Activated CD8-positive, alpha-beta memory T cell treated with anti-CD3 and anti-CD28 coated beads, Interleukin-2, amount 10 ng/mL, durations not matched to agents 7 days and 5 days (primary cell): ENCODE data around the gene HOXD1. TPM values are rescaled to one million over a fixed set of nuclear protein-coding genes. Genes with fewer than 3 reads are reported as not detected.

Source experiments
- ATAC-seq: fragments of 150-1000 bp; cut with Tn5 transposase; one replicate; pipeline ENCODE4 v1.10.0; 2021; ENCODE audit warnings: moderate library complexity
- CTCF ChIA-PET: fragments of 350-600 bp; sonication (Branson Sonifier 250); formaldehyde crosslinking; loops from one replicate; lab custom pipeline; 2021; ENCODE audit warnings: antibody characterized with exemption; lab: Charles Lee
- DNase-seq: peaks from one replicate; pipeline ENCODE4 v3.0.0-alpha.2; 2020
- H3K27ac Mint-ChIP-seq: one replicate; pipeline ENCODE4 v1.8.0; 2021; ENCODE audit warnings: mild to moderate bottlenecking, mixed read lengths
- H3K27me3 Mint-ChIP-seq: one replicate; pipeline ENCODE4 v1.8.0; 2021; ENCODE audit warnings: mixed read lengths
- H3K36me3 Mint-ChIP-seq: one replicate; pipeline ENCODE4 v1.8.0; 2021; ENCODE audit warnings: mild to moderate bottlenecking, mixed read lengths
- H3K4me1 Mint-ChIP-seq: one replicate; pipeline ENCODE4 v1.8.0; 2021; ENCODE audit warnings: mixed read lengths
- H3K4me3 Mint-ChIP-seq: one replicate; pipeline ENCODE4 v1.8.0; 2021; ENCODE audit warnings: mild to moderate bottlenecking, moderate library complexity, mixed read lengths
- H3K9me3 Mint-ChIP-seq: one replicate; pipeline ENCODE4 v1.8.0; 2022; ENCODE audit warnings: low read depth, mixed read lengths
- total RNA-seq, 2 experiments: library from RNA; stranded (reverse); gene quantifications; one replicate each; pipeline ENCODE4 v1.2.3, GENCODE V29; 2021

HOXD1 gene
- total RNA-seq, 2 experiments from 2014 or later, result not detected

DNA sequence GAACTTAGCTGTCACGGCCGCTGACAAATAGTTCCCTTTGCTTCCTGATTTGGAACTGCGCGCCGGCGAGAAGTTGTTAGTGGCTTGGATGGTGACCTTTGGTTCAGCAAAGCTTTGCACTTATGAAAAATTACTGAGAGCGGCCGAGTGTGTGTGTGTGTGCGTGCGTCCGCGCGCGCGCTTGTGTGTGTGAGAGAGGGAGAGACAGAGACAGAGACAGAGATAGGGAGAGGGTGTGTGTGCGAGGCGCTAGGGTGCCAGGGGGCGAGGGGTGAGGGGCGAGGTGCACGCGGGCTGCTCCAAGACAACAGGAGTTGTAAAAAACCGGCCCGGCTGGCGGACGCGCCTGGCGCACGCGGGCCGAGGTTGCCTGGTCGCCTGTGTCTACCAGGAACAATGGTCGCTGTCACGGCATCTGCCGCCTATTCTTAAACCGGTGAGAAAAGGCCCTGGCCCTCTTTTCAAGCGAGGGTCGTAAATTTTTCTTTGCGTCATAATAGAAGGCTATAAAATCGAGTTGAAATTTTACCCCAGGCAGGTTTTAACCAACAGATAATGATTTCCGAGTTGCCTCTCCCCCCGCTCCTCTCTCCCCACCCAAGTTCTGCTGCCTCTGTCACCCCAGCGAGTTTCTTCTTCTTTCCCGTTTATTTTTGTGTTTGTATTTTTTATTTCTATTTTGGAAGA lies 30.8 kb upstream of the HOXD1 start:
- Mint-ChIP-seq H3K36me3 (peaks cover 2% of the 10 kb centered on the region), H3K4me1 (peaks cover 4% of the 10 kb centered on the region), H3K4me3 (no peak overlapping the region), H3K9me3 (no peaks in the 10 kb centered on the region), H3K27ac (peak overlapping the region; percentile 22), H3K27me3 (peaks cover 90% of the 10 kb centered on the region)
- CTCF ChIA-PET, result interaction anchor here (1.6 kb wide), 1 partner anchor 480 kb away, joined by 3 read pairs; no protein-coding TSS in a partner anchor
- ATAC-seq (no peak), DNase-seq (no peak)

DNA sequence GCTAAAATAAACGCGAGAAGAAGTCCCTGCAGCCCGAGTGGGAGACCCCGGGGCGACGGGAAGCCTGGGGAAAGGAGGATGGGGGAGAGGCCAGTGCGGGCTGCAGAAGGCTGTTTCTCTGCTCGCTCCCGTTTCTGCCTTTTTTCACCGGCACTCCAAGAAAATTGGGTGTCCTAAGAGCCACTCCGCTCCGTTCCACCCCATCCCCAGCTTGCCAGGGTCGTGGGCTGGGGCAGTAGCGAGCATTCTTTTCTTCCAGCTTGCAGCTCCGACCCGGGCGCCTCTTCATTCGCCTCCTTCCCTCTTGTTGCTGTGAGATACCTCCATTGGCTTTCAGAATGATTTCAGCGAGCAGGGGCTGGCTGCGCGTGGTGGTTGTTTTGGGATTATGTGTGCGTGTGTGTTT lies 30.3 kb upstream of the HOXD1 start:
- H3K4me3 Mint-ChIP-seq, result no peak overlapping the region
- ATAC-seq, result no peak
- no peaks in the 10 kb centered on the region for H3K9me3 Mint-ChIP-seq
- H3K27me3 Mint-ChIP-seq, result peaks cover 88% of the 10 kb centered on the region
- CTCF ChIA-PET, result no interaction called here
- H3K36me3 Mint-ChIP-seq, result peaks cover 2% of the 10 kb centered on the region
- peak overlapping the region; percentile 46 for H3K27ac Mint-ChIP-seq
- peaks cover 4% of the 10 kb centered on the region for H3K4me1 Mint-ChIP-seq
- DNase-seq, result no peak

- H3K4me1 Mint-ChIP-seq, result peaks cover 4% of the 10 kb centered on the region
- H3K9me3 Mint-ChIP-seq, result no peaks in the 10 kb centered on the region
- H3K36me3 Mint-ChIP-seq, result peaks cover 2% of the 10 kb centered on the region
- H3K27ac Mint-ChIP-seq, result peak overlapping the region; percentile 28
- no peak for ATAC-seq
- peaks cover 88% of the 10 kb centered on the region for H3K27me3 Mint-ChIP-seq
- DNase-seq, result no peak
- CTCF ChIA-PET, result no interaction called here
- H3K4me3 Mint-ChIP-seq, result no peak overlapping the region
Observed at GRCh38 chr2:176158855-176159662, 29.4 kb upstream of the HOXD1 start.

DNA sequence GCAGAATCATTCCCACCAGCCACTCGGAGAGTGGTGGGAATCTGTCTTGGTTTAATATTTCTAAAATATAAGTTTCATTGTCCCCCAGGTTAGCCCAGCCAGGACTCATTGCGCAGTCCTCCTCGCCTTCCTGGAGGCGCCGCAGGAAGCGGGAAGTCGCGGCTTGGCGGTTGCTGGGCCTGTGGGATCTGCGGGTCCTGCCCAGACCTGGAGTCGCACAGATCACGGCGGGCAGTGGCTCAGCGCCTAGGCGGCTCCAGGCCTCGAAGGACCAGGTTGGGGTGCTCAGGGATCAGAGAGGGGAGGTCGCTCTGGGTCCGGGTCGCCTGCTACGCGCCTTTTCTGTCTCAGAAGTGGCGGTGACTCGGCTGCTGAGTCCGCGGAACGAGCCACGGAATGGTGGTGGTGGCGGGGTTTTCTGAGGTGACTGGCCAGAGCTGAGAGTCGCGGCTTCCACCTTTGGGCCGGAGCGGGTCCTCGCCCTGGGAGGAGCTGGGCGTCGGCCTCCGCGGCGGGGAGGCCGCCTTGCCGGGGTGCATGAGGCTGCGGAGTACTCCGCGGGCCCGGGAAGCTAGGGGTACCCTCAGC lies 28.7 kb upstream of the HOXD1 start:
- H3K36me3 Mint-ChIP-seq, result peaks cover 4% of the 10 kb centered on the region
- DNase-seq (no peak), ATAC-seq (no peak)
- H3K4me3 Mint-ChIP-seq, result no peak overlapping the region
- CTCF ChIA-PET, result interaction anchor here (1.3 kb wide), 1 partner anchor 28 kb away, joined by 3 read pairs; no protein-coding TSS in a partner anchor
- H3K27ac Mint-ChIP-seq, result no peak overlapping the region
- H3K4me1 Mint-ChIP-seq, result peaks cover 7% of the 10 kb centered on the region
- H3K9me3 Mint-ChIP-seq, result no peaks in the 10 kb centered on the region
- peaks cover 89% of the 10 kb centered on the region for H3K27me3 Mint-ChIP-seq

GRCh38 chr2:176160251-176160985 lies 28.1 kb upstream of the HOXD1 start:
- H3K36me3 Mint-ChIP-seq, result peaks cover 4% of the 10 kb centered on the region
- no peaks in the 10 kb centered on the region for H3K9me3 Mint-ChIP-seq
- ATAC-seq (no peak), DNase-seq (no peak)
- CTCF ChIA-PET, result interaction anchor here (1.2 to 1.5 kb wide), 4 partner anchors 16 to 64 kb away, joined by 3 to 5 read pairs (median 4); no protein-coding TSS in a partner anchor
- H3K4me3 Mint-ChIP-seq, result no peak overlapping the region
- peaks cover 89% of the 10 kb centered on the region for H3K27me3 Mint-ChIP-seq
- peaks cover 7% of the 10 kb centered on the region for H3K4me1 Mint-ChIP-seq
- no peak overlapping the region for H3K27ac Mint-ChIP-seq

DNA sequence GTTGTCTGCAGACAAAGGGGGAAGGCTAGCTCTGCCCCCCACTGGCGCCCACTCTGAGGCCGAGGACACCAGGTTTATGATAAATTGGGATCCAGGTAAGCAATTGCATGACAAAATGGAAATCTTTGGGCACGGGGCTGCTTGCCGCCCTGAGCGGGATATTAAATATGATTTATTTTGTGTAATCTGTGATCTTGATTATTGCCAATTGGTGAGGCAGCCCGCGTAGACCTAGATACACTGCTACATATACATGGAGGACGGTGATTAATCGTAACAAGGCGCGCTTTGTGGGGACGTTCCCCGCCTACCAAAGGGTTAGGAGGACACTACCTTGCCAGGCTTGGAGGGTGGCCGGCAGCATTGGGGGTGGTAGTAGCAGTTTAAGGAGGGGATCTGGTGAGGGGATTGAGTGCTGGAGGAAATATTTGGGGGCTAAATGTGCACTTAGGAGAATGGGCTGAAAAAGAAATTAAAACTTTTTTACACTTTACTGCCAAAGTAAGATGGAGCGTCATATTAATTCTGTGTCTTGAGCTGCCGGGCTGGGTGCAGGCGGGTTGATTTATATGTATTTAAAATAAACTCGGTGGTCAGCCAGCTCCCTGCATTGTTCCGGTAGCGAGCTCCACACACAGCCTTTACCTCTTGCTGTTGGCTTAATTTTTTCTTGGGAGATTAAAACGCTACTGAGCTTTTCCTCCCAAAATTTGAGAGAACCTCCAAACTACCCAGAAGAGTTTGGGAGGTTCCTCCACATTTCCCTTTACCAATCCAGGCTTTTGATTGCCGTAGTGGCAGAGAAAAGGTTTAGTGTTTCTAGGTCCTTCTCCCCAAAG lies 27.3 kb upstream of the HOXD1 start:
- no peak for ATAC-seq
- peaks cover 89% of the 10 kb centered on the region for H3K27me3 Mint-ChIP-seq
- H3K27ac Mint-ChIP-seq, result peak overlapping the region; percentile 22
- no peak for DNase-seq
- H3K4me3 Mint-ChIP-seq, result no peak overlapping the region
- H3K4me1 Mint-ChIP-seq, result peaks cover 7% of the 10 kb centered on the region
- H3K36me3 Mint-ChIP-seq, result peaks cover 4% of the 10 kb centered on the region
- no peaks in the 10 kb centered on the region for H3K9me3 Mint-ChIP-seq
- CTCF ChIA-PET, result interaction anchor here (1.0 to 2.0 kb wide), 7 partner anchors 17 to 393 kb away, joined by 3 to 6 read pairs (median 4); no protein-coding TSS in a partner anchor

GRCh38 chr2:176161825-176162626 lies 26.4 kb upstream of the HOXD1 start:
- Mint-ChIP-seq H3K27me3 (peaks cover 90% of the 10 kb centered on the region), H3K4me1 (peaks cover 7% of the 10 kb centered on the region), H3K27ac (no peak overlapping the region), H3K9me3 (no peaks in the 10 kb centered on the region), H3K4me3 (no peak overlapping the region), H3K36me3 (peaks cover 4% of the 10 kb centered on the region)
- no peak for DNase-seq
- ATAC-seq, result no peak
- CTCF ChIA-PET, result interaction anchor here (0.6 to 2.0 kb wide), 7 partner anchors 10 to 475 kb away, joined by 3 to 6 read pairs (median 3); no protein-coding TSS in a partner anchor

- Mint-ChIP-seq H3K4me1 (peaks cover 5% of the 10 kb centered on the region), H3K9me3 (no peaks in the 10 kb centered on the region), H3K27me3 (peaks cover 92% of the 10 kb centered on the region), H3K36me3 (peaks cover 4% of the 10 kb centered on the region), H3K4me3 (no peak overlapping the region), H3K27ac (no peak overlapping the region)
- ATAC-seq (no peak), DNase-seq (no peak)
- CTCF ChIA-PET, result interaction anchor here (0.7 to 2.0 kb wide), 2 partner anchors 9 to 35 kb away, joined by 3 to 6 read pairs; no protein-coding TSS in a partner anchor
Observed at GRCh38 chr2:176162911-176163671, 25.4 kb upstream of the HOXD1 start.

DNA sequence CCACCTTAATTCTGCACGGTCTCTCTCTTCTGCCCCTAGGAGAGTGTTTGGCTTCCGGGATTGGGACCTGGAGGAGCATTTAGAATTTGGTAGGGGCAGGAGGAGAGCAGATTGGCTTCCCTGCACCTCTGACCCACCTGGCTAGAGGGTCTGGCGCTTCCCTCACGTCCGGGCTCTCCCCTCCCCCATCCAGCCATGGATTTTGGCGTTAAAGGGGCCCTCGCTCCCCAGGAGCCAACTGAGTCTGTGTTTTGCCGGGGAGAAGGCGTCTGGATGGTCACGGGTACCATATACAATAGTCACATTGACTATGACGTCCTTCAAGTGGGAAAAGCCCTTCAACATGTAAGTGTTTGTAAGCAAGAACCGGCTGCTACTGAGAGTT lies 24.8 kb upstream of the HOXD1 start:
- H3K27ac Mint-ChIP-seq, result peak overlapping the region; percentile 52
- no peak overlapping the region for H3K4me3 Mint-ChIP-seq
- CTCF ChIA-PET, result no interaction called here

DNA sequence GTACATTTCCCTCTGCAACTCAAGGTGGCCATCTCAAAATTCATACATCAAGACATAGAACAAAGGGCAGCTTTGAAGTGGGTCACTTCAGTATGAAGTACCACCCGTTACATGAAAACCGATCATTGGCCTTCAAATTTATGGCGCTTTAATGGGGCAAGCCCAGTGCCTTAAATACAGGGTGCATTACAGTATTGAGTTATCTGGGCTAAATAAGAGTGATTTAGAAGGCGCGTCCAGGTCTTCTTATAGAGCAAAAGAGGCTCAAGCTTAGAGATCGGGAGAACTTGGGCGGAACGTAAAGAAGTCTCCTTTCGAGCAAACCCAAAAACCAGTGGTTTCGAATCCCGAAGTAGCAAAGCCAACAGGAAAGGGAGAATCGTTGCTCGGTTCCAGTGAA lies 24.3 kb upstream of the HOXD1 start:
- no peak for DNase-seq
- CTCF ChIA-PET, result no interaction called here
- peak overlapping the region; percentile 52 for H3K27ac Mint-ChIP-seq

More for the DNA sequence above, 24.8 kb upstream of the HOXD1 start:
- Mint-ChIP-seq H3K4me1 (peaks cover 3% of the 10 kb centered on the region), H3K27me3 (peaks cover 87% of the 10 kb centered on the region), H3K9me3 (no peaks in the 10 kb centered on the region), H3K36me3 (peaks cover 3% of the 10 kb centered on the region)
- ATAC-seq (no peak), DNase-seq (no peak)

More for the DNA sequence above, 24.3 kb upstream of the HOXD1 start:
- Mint-ChIP-seq H3K36me3 (peaks cover 3% of the 10 kb centered on the region), H3K4me3 (peak overlapping the region; percentile 8), H3K9me3 (no peaks in the 10 kb centered on the region), H3K27me3 (peaks cover 86% of the 10 kb centered on the region), H3K4me1 (peaks cover 3% of the 10 kb centered on the region)
- no peak for ATAC-seq
